SK-N-MC (cell line): ENCODE data around the gene BMAL2.

ENCODE experiments used
- EZH2 ChIP-seq: fragments of 200-600 bp; sonication (generic); IDR thresholded peaks from one replicate; pipeline ENCODE4 v1.6.1; 2017; ENCODE audit warnings: antibody characterized with exemption
- FOXP2 ChIP-seq: optimal IDR thresholded peaks from 2 replicates; pipeline ENCODE3; 2011; ENCODE audit warnings: mild to moderate bottlenecking, moderate library complexity; ENCODE audit not compliant: insufficient read depth; ENCODE audit errors: extremely low read length, control extremely low read depth

DNA sequence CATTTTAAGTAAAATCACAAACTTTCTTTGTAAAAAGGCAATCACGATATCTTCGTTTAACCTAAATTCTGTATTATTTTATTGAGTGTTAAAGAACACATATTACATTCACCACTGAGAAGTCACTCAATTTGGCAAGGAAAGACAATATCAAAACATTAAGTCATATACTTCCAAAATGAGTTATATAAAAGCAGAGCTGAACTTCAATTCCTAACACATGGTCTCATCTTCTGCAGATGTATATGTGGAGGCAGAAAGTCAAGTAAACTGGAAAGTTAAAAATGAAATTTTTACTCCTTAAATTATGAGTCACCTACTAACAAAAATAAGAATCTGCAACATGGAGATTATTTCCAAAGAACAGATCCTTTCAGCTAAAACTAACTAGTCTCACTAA is 28.7 kb downstream of the BMAL2 start:
- TF ChIP-seq EZH2, result no peak
- TF ChIP-seq FOXP2, result no peak
